NCI-H82 treated with DMSO at 0.1 percent for 48 hours (cell line): ENCODE measurements around the gene TRAF4.
"Not testable (repeated sequence)": the region's sequence is repeated elsewhere in the genome, so short reads cannot be mapped to it uniquely, and the experiment has no call there.

ENCODE experiments used
- DNase-seq: peaks from one replicate; lab custom pipeline; 2025; ENCODE audit not compliant: unreplicated experiment; lab: John Stamatoyannopoulos, UW

TRAF4 gene

GRCh38 chr17:28777178-28777577, 33.4 kb downstream of the TRAF4 start:
- no peak for DNase-seq

GRCh38 chr17:28779601-28780000, 35.8 kb downstream of the TRAF4 start:
- DNase-seq, result not testable (repeated sequence)

GRCh38 chr17:28783161-28783560, 39.4 kb downstream of the TRAF4 start:
- no peak for DNase-seq

GRCh38 chr17:28788100-28788499, 44.3 kb downstream of the TRAF4 start:
- no peak for DNase-seq

- DNase-seq, result no peak
Observed at GRCh38 chr17:28792877-28793661, 49.3 kb downstream of the TRAF4 start.

- not testable (repeated sequence) for DNase-seq
Observed at GRCh38 chr17:28794846-28795441, 51.1 kb downstream of the TRAF4 start.

GRCh38 chr17:28796062-28796461, 52.3 kb downstream of the TRAF4 start:
- DNase-seq, result no peak
